GM12801 (cell line): ENCODE results near the gene PROS1.

Source experiments
- TF ChIP-seq, protein P1 (sequence below): IDR thresholded peaks from one replicate; pipeline ENCODE4 v1.5.1; 2011; ENCODE audit warnings: control low read depth; ENCODE audit not compliant: insufficient read length; ENCODE audit errors: extremely low read depth

PROS1 gene

DNA sequence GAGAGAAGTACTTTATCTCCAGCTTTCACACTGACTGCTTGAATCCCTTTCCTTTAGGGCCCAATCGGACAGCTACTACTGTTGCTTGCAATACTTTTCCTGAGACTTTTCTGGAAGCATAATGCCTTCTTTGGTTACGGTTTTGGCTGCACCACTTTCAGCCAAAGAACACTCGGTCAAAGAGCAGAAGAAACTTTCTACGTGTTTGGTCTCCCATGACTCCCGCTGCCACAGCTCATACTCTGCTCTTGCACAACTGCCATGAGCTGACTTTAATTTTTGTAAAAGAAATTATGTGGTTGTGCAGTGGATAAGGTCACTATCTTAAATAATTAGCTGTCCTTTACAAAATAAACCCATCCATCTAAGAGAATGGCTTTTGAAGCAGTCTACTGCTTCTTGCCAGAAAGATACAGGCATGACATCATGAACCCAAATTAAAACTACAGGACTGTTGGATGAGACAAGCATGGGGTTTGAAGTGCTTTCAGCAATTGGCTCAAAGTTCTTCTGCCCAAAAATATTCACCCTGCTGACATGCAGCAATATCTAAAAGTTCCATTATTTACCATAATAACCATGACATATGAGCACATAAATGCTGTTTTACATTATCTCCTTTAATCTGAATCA is 42.0 kb downstream of the PROS1 start:
- TF ChIP-seq, protein P1, sequence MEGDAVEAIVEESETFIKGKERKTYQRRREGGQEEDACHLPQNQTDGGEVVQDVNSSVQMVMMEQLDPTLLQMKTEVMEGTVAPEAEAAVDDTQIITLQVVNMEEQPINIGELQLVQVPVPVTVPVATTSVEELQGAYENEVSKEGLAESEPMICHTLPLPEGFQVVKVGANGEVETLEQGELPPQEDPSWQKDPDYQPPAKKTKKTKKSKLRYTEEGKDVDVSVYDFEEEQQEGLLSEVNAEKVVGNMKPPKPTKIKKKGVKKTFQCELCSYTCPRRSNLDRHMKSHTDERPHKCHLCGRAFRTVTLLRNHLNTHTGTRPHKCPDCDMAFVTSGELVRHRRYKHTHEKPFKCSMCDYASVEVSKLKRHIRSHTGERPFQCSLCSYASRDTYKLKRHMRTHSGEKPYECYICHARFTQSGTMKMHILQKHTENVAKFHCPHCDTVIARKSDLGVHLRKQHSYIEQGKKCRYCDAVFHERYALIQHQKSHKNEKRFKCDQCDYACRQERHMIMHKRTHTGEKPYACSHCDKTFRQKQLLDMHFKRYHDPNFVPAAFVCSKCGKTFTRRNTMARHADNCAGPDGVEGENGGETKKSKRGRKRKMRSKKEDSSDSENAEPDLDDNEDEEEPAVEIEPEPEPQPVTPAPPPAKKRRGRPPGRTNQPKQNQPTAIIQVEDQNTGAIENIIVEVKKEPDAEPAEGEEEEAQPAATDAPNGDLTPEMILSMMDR = no peak

DNA sequence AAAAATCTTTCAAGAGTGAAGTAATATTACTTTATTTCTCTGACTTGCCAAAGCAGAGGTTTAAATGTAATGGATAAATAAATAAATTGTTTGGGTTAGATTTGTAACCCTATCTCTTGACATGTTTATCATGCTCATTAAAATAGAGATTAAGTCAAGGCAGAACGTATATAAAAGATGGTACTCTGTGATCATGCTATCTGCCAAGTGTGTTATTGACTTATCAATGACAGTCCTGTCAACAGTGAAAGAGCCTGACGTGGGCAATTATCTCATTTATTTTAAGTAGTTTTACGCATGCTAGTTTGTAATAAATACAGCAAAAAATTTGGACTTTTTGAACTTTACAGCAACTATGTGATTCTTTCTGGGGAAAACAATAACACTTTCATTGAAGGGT is 43.7 kb downstream of the PROS1 start:
- TF ChIP-seq, protein P1 = no peak

DNA sequence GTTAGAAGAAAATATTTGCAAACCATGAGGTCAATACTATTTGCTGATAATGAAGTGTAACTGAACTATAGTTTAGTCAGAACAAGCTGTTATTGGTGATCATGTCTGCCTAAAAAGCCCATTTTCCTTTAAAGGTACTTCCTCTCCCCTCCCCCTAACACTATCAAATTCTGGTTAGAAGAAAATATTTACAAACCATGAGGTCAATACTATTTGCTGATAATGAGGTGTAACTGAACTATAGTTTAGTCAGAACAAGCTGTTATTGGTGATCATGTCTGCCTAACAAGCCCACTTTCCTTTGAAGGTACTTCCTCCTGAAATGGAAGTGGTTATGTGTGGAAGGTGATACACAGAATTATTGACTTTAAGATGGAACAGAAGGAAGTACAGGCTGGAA is 46.9 kb downstream of the PROS1 start:
- TF ChIP-seq, protein P1 = no peak

DNA sequence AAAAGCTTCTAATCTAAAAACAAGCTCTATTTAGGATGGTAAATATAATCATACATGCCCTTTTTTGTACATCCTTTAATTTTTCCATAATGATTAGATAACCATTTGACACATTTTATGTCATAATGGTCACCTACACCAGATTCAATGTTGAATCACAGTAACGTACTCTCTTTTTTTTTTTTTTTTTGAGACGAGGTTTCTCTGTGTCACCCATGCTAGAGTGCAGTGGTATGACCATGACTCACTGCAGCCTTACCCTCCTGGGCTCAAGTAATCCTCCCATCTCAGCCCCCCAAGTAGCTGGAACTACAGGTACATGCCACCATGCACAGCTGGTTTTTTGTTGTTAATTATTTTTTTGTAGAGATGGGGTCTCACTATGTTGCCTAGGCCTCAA is 49.2 kb downstream of the PROS1 start:
- TF ChIP-seq, protein P1 = no peak

DNA sequence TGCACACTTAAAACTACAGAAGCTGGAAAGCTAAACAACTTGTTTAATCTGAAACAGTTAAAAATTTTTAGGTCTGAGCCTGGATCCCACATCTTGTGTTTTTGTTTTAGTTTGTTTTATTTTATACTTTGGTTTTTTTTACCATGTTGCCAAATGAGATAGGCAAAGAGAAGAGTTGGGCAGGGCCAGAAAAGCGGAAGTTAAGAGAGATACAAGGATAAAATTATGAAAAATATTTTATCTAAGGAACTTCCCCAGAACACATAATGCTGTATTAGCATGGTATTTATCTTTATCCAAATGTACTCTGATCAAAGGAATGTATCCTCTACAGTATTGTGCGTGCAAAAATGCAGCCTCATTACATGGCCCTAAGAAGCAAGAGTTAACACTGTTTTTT is 50.7 kb downstream of the PROS1 start:
- TF ChIP-seq, protein P1 = no peak

DNA sequence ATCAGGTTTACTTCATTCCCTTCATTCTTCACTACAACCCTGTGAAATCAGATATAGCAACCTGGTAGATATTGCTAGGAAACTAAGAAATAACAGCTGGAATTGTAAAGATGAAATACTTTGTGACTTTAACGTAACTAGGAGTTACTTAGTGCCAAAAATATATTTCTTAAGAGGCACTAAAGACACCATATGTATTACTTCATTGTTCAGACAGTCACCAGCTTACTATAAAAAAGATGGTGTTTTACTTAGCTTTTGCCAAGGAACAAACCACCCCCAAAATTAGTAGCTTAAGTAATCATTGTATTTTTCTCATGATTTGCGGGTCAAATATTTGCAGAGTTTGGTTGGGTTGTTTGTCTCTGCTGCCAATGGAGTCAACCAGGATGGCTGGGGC is 62.5 kb downstream of the PROS1 start:
- TF ChIP-seq, protein P1 = no peak

DNA sequence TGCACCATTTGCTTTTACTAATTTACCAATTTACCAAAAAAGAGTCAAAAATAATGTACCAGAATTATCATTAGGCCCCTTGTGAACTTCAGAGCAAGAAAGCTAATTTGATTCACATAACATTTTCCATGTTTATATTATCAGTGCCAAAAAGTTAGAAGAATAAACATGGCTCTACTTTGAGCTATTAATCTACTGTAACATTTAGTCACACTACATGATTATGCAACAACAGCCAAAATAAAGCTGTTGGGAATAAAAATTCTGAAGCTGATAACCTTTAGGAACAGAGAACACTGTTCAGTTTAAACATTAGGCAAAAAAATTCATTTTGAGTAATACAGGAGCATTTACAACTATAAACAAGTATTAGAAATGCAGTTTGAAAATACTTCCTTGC is 63.6 kb downstream of the PROS1 start:
- TF ChIP-seq, protein P1 = no peak
